ENCODE measurements around the gene PLSCR4. TPM values are rescaled to one million over a fixed set of nuclear protein-coding genes. Genes with fewer than 3 reads are reported as not detected.

PLSCR4 gene
- total and polyA plus RNA-seq, 2 donors (not counting 3 experiments of a cell fraction or from before 2014, with no cell fraction given) = 81.5 to 91.7 TPM

DNA sequence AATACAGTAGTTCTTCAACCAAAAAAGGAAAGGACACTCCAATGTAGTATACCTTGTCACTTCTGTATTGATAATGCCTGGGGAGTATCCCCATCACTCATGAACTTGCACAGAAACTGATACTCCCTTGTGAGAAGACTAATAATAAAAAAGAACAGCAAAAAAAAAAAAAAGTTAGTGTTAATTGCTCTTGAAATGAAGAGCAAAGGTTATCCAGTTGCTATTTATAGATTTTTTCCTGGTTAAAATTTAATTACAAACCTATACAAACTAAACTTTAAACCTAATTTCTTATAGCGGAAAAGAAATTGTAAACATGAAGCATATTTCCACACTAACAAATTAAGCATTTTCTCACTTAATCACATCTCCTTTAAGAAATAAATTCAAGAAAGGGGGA is 96.6 kb downstream of the PLSCR4 start:
- CTCF ChIA-PET = no interaction called here
- Histone ChIP-seq H3K27ac (ENCODE audit: insufficient read depth, low read depth, low read length) (no peak overlapping the region), H3K4me3 (replicated peaks in 1 of 3; ENCODE audit: insufficient read depth in 1 of 3, low read depth in 1 of 3, low read length in 3 of 3) (no peak overlapping the region), H3K9me1 (replicated peaks; ENCODE audit: control insufficient read depth, extremely low read depth, insufficient read depth, low read length) (no peaks in the 10 kb centered on the region), H3K4me2 (ENCODE audit: insufficient read depth, low read length) (no peak overlapping the region), H3K36me3 (ENCODE audit: control insufficient read depth in 2 of 2, extremely low read depth in 1 of 2, insufficient read depth in 2 of 2, low read length in 2 of 2) (peaks cover 0 to 11% of the 10 kb centered on the region in 2 experiments), H3K9me3 (replicated peaks; ENCODE audit: control insufficient read depth, insufficient read depth, low read length) (no peaks in the 10 kb centered on the region), H3K27me3 (ENCODE audit: control insufficient read depth in 2 of 2, insufficient read depth in 2 of 2, low read length in 2 of 2) (no peaks in the 10 kb centered on the region), H2AFZ (ENCODE audit: low read depth, low read length) (no peak overlapping the region), H3K9ac (replicated peaks; ENCODE audit: extremely low read depth, insufficient read depth, low read length) (no peak overlapping the region), H3K79me2 (ENCODE audit: control insufficient read depth, insufficient read depth, low read length) (peaks cover 99% of the 10 kb centered on the region), H3K4me1 (ENCODE audit: control insufficient read depth, extremely low read depth, insufficient read depth, low read length) (peaks cover 35% of the 10 kb centered on the region), H4K20me1 (replicated peaks; ENCODE audit: control insufficient read depth, extremely low read depth, insufficient read depth, low read length) (peaks cover 2% of the 10 kb centered on the region)
- TF ChIP-seq FOS (IDR thresholded peaks at IDR 0.05; ENCODE audit: borderline replicate concordance, insufficient read depth, low read length) (no peak), EZH2 (IDR thresholded peaks at IDR 0.05; ENCODE audit: borderline replicate concordance, low read depth, low read length, severe bottlenecking) (no peak), MYC (IDR thresholded peaks at IDR 0.05; ENCODE audit: low read depth, low read length) (no peak), JUN (IDR thresholded peaks at IDR 0.05; ENCODE audit: borderline replicate concordance, insufficient read depth, insufficient read length, low read depth) (no peak), GATA2 (IDR thresholded peaks at IDR 0.05; ENCODE audit: insufficient read depth, insufficient read length, low read depth, low read length) (no peak), POLR2A (IDR thresholded peaks at IDR 0.05; ENCODE audit: low read depth, low read length) (no peak), POLR2AphosphoS5 (IDR thresholded peaks at IDR 0.05; ENCODE audit: insufficient read depth, low read depth, low read length) (no peak)
- TF ChIP-seq, protein P1, sequence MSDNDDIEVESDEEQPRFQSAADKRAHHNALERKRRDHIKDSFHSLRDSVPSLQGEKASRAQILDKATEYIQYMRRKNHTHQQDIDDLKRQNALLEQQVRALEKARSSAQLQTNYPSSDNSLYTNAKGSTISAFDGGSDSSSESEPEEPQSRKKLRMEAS (IDR thresholded peaks at IDR 0.05; ENCODE audit: insufficient read depth, insufficient read length) = no peak
- TF ChIP-seq, protein P2, sequence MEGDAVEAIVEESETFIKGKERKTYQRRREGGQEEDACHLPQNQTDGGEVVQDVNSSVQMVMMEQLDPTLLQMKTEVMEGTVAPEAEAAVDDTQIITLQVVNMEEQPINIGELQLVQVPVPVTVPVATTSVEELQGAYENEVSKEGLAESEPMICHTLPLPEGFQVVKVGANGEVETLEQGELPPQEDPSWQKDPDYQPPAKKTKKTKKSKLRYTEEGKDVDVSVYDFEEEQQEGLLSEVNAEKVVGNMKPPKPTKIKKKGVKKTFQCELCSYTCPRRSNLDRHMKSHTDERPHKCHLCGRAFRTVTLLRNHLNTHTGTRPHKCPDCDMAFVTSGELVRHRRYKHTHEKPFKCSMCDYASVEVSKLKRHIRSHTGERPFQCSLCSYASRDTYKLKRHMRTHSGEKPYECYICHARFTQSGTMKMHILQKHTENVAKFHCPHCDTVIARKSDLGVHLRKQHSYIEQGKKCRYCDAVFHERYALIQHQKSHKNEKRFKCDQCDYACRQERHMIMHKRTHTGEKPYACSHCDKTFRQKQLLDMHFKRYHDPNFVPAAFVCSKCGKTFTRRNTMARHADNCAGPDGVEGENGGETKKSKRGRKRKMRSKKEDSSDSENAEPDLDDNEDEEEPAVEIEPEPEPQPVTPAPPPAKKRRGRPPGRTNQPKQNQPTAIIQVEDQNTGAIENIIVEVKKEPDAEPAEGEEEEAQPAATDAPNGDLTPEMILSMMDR (IDR thresholded peaks at IDR 0.05; ENCODE audit: extremely low read depth in 1 of 2, insufficient read depth in 1 of 2, low read depth in 1 of 2, low read length in 2 of 2) = no peak
- BruUV-seq (replicated peaks) = no TSS peak
- intact Hi-C loops (cut with micrococcal nuclease) (no loop called here), dilution Hi-C loops (cut with MboI; ENCODE audit: extremely low pct_ligation_motif_present, low sequenced_read_pairs) (no loop called here)
- POLR2A ChIA-PET = no interaction called here
- DNase-seq (ENCODE audit: low read depth, low spot score) (no peak), FAIRE-seq (no peak)
